NOMO-1 (cell line): ENCODE data around the gene GTPBP2.
A peak's percentile ranks its signal among the peaks of the same experiment; 100 is the strongest.
"Not testable (repeated sequence)": the region's sequence is repeated elsewhere in the genome, so short reads cannot be mapped to it uniquely, and the experiment has no call there.

Experiments
- DNase-seq, 2 experiments: peaks; one replicate each; lab custom pipeline; 2025; ENCODE audit not compliant: unreplicated experiment in 2 of 2; lab: John Stamatoyannopoulos, UW

GTPBP2 gene

GRCh38 chr6:43658161-43658560 is 29.1 kb upstream of the GTPBP2 start:
- no peak for DNase-seq

GRCh38 chr6:43657221-43657802 is 28.2 kb upstream of the GTPBP2 start:
- DNase-seq = no peak

DNA sequence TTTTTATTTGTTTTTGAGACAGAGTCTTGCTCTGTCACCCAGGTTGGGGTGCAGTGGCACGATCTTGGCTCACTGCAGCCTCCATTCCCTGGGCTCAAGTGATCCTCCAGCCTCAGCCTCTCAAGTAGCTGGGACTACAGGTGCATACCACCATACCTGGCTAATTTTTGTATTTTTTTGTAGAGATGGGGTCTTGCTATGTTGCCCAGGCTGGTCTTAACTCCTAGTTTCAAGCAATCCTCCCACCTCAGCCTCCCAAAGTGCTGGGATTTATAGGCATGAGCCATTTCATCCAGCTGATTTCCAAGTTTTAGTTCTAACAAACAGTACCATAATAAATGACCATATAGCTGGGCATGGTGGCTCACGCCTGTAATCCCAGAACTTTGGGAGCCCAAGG is 23.8 kb upstream of the GTPBP2 start:
- DNase-seq = not testable (repeated sequence)

GRCh38 chr6:43648248-43648647 is 19.2 kb upstream of the GTPBP2 start:
- DNase-seq = no peak

- no peak for DNase-seq
These were observed 18.5 kb upstream of the GTPBP2 start for GRCh38 chr6:43647613-43648012.

- no peak for DNase-seq
These were observed 16.5 kb upstream of the GTPBP2 start for GRCh38 chr6:43645613-43645964.

GRCh38 chr6:43644940-43645612 is 16.0 kb upstream of the GTPBP2 start, which contains the start of gene RSPH9:
Gene RSPH9 (plus strand): TSS chr6:43645036. CDS start chr6:43645099, 63 bp downstream.
- DNase-seq = peak in 1 of 2 experiments; percentile 32

GRCh38 chr6:43639984-43640800 is 11.1 kb upstream of the GTPBP2 start:
- DNase-seq = no peak

GRCh38 chr6:43636308-43636659 is 7.2 kb upstream of the GTPBP2 start:
- peak in 1 of 2 experiments; percentile 9 for DNase-seq

GRCh38 chr6:43635387-43636307 is 6.6 kb upstream of the GTPBP2 start, which contains the start of gene MAD2L1BP:
Gene MAD2L1BP (plus strand): TSS chr6:43635840. CDS start chr6:43635876, 36 bp downstream.
- DNase-seq = peak; percentile 69 to 70

DNA sequence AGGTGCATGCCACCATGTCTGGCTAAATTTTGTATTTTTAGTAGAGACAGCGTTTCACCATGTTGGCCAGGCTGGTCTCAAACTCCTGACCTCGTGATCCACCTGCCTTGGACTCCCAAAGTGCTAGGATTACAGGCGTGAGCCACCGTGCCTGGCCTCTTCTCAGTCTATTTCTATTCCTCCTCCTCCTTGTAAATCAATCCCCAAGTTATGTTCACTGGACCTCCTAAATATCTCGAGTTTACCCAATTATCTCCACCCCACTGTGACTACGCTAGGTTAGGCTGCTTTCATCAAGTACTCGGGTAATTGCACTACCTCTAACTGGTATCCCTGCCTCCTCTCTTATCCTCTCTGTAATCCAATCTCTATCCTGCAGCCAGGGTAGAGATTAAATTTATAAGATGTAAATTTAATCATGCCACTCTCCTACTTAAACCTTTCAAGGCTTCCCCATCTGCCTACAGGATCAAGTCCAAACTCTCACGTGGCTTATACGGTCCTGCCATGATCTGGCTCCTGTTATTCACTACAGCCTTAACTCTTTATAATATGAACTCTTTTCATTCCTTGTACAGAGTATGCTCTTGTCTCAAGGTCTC is 5.7 kb upstream of the GTPBP2 start:
- no peak for DNase-seq

DNA sequence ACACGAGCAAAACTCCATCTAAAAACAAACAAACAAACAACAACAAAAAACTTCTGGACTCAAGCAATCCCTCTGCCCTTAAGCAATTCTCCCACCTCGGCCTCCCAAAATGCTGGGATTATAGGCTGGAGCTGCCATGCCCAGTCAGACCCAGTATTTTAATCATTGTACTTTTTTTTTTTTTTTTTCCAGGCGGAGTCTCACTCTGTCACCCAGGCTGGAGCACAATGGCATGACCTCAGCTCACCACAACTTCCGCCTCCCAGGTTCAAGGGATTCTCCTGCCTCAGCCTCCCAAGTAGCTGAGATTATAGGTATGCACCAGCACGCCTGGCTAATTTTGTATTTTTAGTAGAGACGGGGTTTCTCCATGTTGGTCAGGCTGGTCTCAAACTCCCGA is 3.9 kb upstream of the GTPBP2 start:
- not testable (repeated sequence) for DNase-seq

DNA sequence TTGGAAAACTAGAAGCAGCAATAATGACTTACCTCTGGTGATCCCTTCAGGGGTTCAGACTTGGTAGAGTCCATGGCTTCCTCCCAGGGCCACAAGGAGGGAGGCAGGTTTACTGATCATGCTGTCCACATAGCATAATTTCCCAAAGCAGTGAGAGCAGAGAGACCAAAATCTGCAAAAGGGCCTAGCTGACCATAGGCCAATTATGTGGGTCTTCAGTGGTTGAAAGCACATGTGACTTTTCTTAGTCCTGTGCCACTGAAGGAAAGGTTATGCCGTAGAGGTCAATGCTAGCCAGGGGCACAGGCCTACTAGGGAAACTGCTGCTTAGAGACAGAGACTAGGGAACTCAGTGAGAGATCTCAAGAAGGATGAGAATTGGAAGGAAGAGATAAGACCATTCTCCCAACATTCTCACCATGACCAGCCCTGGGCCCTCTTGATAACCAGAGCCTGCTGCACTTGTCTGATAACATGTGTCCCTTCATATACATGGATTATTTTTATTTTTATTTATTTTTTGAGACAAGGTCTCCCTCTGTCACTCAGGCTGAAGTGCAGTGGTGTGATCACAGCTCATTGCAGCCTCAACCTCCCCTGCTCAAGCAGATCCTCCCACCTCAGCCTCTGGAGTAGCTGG is 2.0 kb upstream of the GTPBP2 start:
- DNase-seq = no peak

DNA sequence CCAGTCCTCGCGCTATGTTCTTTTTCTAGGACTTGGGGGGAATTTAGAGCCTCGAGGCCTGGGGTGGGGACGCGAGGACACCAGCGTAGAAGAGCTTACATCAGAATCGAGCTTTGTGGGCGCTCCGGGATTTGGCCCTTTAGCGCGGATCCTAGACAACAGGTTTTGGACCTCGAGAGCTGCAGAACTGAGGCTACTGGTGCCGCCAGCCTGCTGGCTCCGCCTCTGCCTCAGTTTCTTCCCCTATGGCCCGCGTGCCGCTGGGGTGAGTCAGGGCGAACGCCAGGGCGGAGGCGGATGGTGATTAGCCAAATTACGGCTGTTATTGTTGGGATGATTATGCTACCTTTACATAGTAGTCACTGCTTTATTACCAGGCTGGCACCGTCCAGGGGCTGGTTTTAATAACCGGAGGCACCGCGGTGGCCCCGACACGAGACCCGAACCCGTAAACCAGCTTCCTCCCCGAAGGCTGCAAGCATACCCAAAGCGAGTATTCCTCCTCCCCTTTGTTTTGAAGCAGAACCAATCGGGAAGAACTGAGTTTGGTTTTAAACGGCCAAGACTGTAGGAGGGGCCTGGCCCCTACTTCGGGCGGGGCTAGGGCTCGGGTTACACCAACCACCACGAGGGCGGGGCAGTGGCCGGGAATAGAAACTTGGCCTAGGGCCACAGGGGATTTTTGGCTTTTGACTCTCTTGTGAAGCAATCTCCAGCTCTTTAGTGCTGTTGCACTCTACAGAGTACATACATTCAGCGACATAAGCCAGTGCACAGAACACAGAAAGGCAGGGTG is 639 bp upstream of the GTPBP2 start:
- DNase-seq = peak; percentile 98 to 99

- DNase-seq = peak in 1 of 2 experiments; percentile 59
These were observed 516 bp downstream of the GTPBP2 start for GRCh38 chr6:43628393-43629103.

GRCh38 chr6:43627008-43627825 is 1.8 kb downstream of the GTPBP2 start:
- DNase-seq = peak in 1 of 2 experiments; percentile 8

DNA sequence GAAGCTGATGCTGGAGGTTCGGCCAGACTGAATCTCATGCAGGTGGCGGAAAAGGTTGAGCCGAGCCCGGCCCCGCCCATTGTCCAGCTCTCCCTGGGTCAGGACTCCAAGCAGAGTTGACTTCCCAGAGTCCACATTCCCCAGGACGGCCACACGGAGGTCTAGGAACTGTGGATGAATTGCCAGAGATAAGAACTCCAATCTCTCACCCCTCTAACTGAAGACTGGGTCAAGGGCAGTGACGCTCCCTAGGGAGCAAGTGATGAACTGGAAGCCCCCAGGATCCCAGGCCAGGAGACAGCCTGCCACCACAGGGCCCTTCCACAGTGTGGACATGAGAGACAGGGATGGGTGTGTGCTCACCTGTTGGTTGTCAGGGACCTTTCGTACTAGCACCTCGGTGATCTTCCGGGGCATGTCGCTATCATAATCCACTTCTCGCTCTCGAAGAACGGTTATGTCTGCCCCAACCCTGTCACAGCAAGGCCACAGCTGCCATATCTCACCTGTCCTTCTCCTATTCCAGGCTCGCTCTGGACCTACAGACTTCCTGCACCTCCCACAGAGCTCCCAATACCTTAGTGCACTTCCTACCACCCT is 3.6 kb downstream of the GTPBP2 start:
- no peak for DNase-seq
